ENCODE results near the gene FOXP1. TPM values are rescaled to one million over a fixed set of nuclear protein-coding genes. Genes with fewer than 3 reads are reported as not detected.

The FOXP1 gene
- total RNA-seq, 1 experiment from 2014 or later = 75.3 TPM

DNA sequence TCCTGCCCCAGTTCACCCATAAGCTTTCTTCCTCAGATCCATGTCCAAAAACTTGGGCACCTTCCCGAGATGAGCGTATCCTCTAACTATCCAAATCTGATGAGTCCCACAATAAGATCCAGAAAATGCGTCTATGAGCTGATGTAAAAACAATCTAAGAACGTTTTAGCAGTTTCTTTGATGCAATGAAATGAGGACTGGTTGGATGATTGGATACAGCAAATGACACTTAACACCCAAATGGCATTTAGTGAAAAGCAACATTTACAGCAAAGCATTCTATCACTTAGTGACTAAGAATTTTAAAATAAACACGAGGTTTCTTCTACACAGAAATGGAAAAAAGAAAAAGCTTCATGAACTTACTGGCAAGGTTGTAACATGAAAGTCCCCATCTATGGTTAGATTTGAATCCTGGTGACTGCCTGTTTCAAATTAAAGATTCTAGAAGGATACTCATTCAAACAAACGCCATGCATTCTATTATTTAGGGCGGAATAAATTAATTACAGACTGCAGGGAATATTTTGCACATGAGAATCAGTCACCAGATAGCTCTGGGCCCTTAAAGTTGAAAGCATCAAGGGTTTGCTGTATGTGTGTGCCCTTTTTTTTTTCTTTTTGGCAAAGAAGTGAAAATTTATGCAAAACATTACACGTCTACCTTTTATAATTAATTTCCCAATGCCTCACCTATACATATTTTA is 598.6 kb downstream of the FOXP1 start:
- H3K79me2 ChIP-seq (ENCODE audit: insufficient read depth, low read length) = no peaks in the 10 kb centered on the region
- no peaks in the 10 kb centered on the region for H3K23me2 ChIP-seq (ENCODE audit: insufficient read length, low read depth, low read length, poor library complexity, severe bottlenecking)
- H3K23ac ChIP-seq (ENCODE audit: insufficient read length, low read depth, low read length) = no peak overlapping the region
- no peak overlapping the region for H2BK15ac ChIP-seq (ENCODE audit: low read depth, low read length)
- Mint-ChIP-seq H3K36me3 (ENCODE audit: insufficient read depth in 1 of 3, low read depth in 3 of 3) (peaks cover 4 to 32% (median 8%) of the 10 kb centered on the region in 3 experiments; a peak in 5 of 7 replicates), H3K4me1 (peaks cover 20 to 36% of the 10 kb centered on the region in 2 experiments), H3K4me3 (no peak overlapping the region), H3K9me3 (no peaks in the 10 kb centered on the region), H3K27ac (no peak overlapping the region; a peak in 1 of 7 replicates), H3K27me3 (ENCODE audit: low read depth) (no peaks in the 10 kb centered on the region)
- no peak overlapping the region for H2BK120ac ChIP-seq (ENCODE audit: low read depth, low read length, poor library complexity, severe bottlenecking)
- H3K14ac ChIP-seq (ENCODE audit: insufficient read depth, low read length) = no peak overlapping the region
- no peak overlapping the region for H3K27ac ChIP-seq (ENCODE audit: insufficient read length, low read depth, low read length)
- no peak overlapping the region for H2BK20ac ChIP-seq (ENCODE audit: low read depth, low read length, poor library complexity, severe bottlenecking)
- no peak overlapping the region for H2AK5ac ChIP-seq (ENCODE audit: insufficient read length, low read length)
- no peak overlapping the region for H4K91ac ChIP-seq (ENCODE audit: insufficient read length, low read depth, low read length)
- no peak overlapping the region for H2AFZ ChIP-seq (ENCODE audit: low read length)
- no peak overlapping the region for H3T11ph ChIP-seq (ENCODE audit: low read length)
- H4K8ac ChIP-seq (replicated peaks; ENCODE audit: insufficient read length, low read depth, low read length) = no peak overlapping the region
- H3K4me1 ChIP-seq (ENCODE audit: insufficient read depth, low read length) = no peaks in the 10 kb centered on the region; the same call in 1 of the 2 replicates
- H3K27me3 ChIP-seq (ENCODE audit: insufficient read depth, low read length) = no peaks in the 10 kb centered on the region
- no peak overlapping the region for H3K4me2 ChIP-seq (ENCODE audit: insufficient read depth, insufficient read length, low read length)
- no peak overlapping the region for H2BK12ac ChIP-seq (ENCODE audit: insufficient read length, low read depth, low read length)
- DNase-seq = no peak
- 100% methylated on average over 1 of the region's 8 CpGs for WGBS (ENCODE audit: extremely low coverage, insufficient read length, low lambda C conversion rate)
- TF ChIP-seq, protein P1, sequence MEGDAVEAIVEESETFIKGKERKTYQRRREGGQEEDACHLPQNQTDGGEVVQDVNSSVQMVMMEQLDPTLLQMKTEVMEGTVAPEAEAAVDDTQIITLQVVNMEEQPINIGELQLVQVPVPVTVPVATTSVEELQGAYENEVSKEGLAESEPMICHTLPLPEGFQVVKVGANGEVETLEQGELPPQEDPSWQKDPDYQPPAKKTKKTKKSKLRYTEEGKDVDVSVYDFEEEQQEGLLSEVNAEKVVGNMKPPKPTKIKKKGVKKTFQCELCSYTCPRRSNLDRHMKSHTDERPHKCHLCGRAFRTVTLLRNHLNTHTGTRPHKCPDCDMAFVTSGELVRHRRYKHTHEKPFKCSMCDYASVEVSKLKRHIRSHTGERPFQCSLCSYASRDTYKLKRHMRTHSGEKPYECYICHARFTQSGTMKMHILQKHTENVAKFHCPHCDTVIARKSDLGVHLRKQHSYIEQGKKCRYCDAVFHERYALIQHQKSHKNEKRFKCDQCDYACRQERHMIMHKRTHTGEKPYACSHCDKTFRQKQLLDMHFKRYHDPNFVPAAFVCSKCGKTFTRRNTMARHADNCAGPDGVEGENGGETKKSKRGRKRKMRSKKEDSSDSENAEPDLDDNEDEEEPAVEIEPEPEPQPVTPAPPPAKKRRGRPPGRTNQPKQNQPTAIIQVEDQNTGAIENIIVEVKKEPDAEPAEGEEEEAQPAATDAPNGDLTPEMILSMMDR (conservative IDR thresholded peaks at IDR 0.05) = no peak
- no peak overlapping the region for H2BK5ac ChIP-seq (ENCODE audit: insufficient read length, low read length)
- H4K20me1 ChIP-seq (ENCODE audit: control insufficient read depth, insufficient read depth, insufficient read length) = no peaks in the 10 kb centered on the region
- no peak overlapping the region for H3K56ac ChIP-seq (ENCODE audit: insufficient read length, low read depth, low read length)
- H3K9me3 ChIP-seq (ENCODE audit: control insufficient read depth, low read depth, low read length) = no peaks in the 10 kb centered on the region
- no peak overlapping the region for H3K18ac ChIP-seq (ENCODE audit: insufficient read length, low read depth, low read length)
- no peak overlapping the region for H4K5ac ChIP-seq (ENCODE audit: insufficient read length, low read depth, low read length)
- no peak overlapping the region for H3K9ac ChIP-seq (ENCODE audit: extremely low read depth, insufficient read length, low read length)
- H3K79me1 ChIP-seq (ENCODE audit: insufficient read depth, low read depth, low read length, poor library complexity, severe bottlenecking) = no peaks in the 10 kb centered on the region
- no peak overlapping the region for H3K4ac ChIP-seq (ENCODE audit: low read depth, low read length)

Data from H9 (cell line).